ENCODE data around the gene PNPLA2.

DNA sequence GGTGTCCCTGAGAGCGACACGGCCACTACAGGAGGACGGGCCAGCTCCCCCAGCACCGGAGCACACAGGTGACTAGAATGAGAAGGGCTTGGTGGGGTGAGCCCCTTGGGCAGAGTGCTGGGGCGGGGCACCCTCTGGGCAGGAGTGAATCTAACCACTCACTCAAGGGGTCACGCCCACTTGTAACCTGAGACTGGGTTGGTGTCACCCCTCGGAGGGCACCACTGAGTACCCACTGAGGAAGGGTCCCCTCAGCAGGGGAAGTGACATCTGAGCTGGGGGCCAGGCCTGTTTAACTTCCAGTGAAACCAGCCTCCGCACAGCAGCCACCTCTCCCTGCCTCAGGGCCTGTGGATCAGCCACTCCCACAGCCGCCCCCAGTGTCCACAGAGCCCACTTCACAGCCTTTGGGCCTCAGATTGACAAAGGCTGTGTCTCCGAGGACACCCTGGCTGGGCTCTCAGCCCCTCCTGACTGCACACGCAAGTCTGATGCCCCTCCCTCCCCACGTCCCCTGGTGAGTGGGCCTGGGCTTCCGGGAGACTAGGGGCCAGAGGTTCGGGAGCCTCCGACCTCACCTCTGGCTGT, 47.0 kb upstream of the PNPLA2 start:
- no peak for TF ChIP-seq ZNF274 (IDR thresholded peaks at IDR 0.05; ENCODE audit: low read depth, low read length)
- TF ChIP-seq SUZ12 (IDR thresholded peaks at IDR 0.05; ENCODE audit: extremely low read depth, insufficient read depth, insufficient read length), result no peak

All from NT2/D1 (cell line).